ENCODE measurements around the gene AGXT2.

DNA sequence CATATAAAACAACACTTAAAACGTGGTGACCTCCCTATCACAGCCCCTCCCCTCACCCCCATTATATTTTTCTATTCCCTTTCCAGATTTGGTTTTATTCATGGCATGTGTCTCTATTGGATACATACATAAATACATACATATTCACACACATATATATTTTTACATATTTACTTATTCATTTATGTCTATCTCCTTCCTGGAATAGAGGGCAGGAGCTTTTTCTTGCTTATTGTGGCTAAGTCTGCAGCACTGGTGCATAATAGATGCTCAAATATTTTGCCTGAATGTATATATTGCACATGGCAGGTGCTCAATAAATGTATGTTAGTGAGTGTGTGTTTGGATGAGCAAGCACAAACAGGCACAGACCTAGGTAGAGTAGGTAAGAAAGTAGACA is 2.5 kb downstream of the AGXT2 start:
- TF ChIP-seq, protein P1, sequence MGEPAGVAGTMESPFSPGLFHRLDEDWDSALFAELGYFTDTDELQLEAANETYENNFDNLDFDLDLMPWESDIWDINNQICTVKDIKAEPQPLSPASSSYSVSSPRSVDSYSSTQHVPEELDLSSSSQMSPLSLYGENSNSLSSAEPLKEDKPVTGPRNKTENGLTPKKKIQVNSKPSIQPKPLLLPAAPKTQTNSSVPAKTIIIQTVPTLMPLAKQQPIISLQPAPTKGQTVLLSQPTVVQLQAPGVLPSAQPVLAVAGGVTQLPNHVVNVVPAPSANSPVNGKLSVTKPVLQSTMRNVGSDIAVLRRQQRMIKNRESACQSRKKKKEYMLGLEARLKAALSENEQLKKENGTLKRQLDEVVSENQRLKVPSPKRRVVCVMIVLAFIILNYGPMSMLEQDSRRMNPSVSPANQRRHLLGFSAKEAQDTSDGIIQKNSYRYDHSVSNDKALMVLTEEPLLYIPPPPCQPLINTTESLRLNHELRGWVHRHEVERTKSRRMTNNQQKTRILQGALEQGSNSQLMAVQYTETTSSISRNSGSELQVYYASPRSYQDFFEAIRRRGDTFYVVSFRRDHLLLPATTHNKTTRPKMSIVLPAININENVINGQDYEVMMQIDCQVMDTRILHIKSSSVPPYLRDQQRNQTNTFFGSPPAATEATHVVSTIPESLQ (CRISPR knock-in tag; IDR thresholded peaks at IDR 0.05): no peak
- TF ChIP-seq CTCF (IDR thresholded peaks at IDR 0.05) (no peak), JUN (CRISPR knock-in tag; IDR thresholded peaks at IDR 0.05) (no peak), MYBL2 (CRISPR knock-in tag; IDR thresholded peaks at IDR 0.05) (no peak)

Data from WTC11 (cell line).